ENCODE data around the gene INTS11. TPM values are rescaled to one million over a fixed set of nuclear protein-coding genes. Genes with fewer than 3 reads are reported as not detected.

INTS11 gene
- total and polyA plus RNA-seq, 9 of the 15 experiments (the other 6 are each of a cell fraction or from before 2014, with no cell fraction given), result 3.6 to 183 (median 110) TPM

DNA sequence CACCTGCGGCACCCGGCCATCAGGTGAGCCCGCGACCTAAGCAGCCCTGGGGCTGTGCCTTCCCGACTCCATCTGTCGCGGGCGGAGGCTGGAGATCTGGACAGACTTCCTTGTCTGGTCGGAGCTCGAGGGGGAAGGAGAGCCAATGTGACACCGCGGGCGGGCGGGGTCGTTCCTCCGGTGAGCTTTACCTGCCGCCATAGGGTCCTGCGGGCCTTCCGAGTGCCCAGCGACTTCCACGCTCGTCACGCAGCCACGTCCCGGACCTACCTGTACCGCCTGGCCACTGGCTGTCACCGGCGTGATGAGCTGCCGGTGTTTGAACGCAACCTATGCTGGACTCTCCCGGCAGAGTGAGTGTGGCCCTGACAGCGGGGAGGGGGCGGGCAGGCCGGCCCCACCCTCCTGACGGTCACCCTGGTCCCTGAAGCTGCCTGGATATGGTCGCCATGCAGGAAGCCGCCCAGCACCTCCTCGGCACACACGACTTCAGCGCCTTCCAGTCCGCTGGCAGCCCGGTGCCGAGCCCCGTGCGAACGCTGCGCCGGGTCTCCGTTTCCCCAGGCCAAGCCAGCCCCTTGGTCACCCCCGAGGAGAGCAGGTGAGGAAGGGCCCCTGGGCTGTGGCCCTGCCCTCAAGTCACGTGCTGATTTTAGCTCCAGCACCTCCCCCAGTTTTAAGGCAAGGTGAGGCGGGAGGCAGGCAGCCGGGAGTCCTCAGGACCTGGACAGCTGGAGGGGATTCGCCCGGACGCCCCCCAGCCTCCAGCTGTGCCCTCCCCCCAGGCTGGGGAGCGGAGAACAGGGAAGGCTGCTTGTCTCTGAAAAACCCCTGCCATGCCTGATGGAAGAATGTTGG, 15.0 kb downstream of the INTS11 start (continued):
- TF ChIP-seq, protein P1, sequence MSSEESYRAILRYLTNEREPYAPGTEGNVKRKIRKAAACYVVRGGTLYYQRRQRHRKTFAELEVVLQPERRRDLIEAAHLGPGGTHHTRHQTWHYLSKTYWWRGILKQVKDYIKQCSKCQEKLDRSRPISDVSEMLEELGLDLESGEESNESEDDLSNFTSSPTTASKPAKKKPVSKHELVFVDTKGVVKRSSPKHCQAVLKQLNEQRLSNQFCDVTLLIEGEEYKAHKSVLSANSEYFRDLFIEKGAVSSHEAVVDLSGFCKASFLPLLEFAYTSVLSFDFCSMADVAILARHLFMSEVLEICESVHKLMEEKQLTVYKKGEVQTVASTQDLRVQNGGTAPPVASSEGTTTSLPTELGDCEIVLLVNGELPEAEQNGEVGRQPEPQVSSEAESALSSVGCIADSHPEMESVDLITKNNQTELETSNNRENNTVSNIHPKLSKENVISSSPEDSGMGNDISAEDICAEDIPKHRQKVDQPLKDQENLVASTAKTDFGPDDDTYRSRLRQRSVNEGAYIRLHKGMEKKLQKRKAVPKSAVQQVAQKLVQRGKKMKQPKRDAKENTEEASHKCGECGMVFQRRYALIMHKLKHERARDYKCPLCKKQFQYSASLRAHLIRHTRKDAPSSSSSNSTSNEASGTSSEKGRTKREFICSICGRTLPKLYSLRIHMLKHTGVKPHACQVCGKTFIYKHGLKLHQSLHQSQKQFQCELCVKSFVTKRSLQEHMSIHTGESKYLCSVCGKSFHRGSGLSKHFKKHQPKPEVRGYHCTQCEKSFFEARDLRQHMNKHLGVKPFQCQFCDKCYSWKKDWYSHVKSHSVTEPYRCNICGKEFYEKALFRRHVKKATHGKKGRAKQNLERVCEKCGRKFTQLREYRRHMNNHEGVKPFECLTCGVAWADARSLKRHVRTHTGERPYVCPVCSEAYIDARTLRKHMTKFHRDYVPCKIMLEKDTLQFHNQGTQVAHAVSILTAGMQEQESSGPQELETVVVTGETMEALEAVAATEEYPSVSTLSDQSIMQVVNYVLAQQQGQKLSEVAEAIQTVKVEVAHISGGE (CRISPR knock-in tag; IDR thresholded peaks at IDR 0.05), result peak in 2 of 3 experiments; percentile 50 to 84; a peak in 3 of 6 replicates
- TF ChIP-seq ASH1L (IDR thresholded peaks at IDR 0.05; ENCODE audit: borderline replicate concordance, low read depth, partially characterized antibody), result no peak
- no peak for TF ChIP-seq TBL1XR1 (IDR thresholded peaks at IDR 0.05; ENCODE audit: low read length in 2 of 2)
- no peak for TF ChIP-seq POLR2B (IDR thresholded peaks at IDR 0.05; ENCODE audit: low read depth, partially characterized antibody)
- no peak for TF ChIP-seq KLF16 (IDR thresholded peaks at IDR 0.05)
- peak; percentile 63 for TF ChIP-seq TFE3 (CRISPR knock-in tag; IDR thresholded peaks at IDR 0.05)
- TF ChIP-seq MEIS2 (IDR thresholded peaks at IDR 0.05; ENCODE audit: partially characterized antibody), result no peak
- no peak for TF ChIP-seq SMC3 (conservative IDR thresholded peaks at IDR 0.05; ENCODE audit: insufficient read depth, low read depth, low read length)
- no peak for TF ChIP-seq EP400 (IDR thresholded peaks at IDR 0.05)
- no peak for TF ChIP-seq NR2F6 (CRISPR knock-in tag; IDR thresholded peaks at IDR 0.05)
- no peak for TF ChIP-seq REST (IDR thresholded peaks at IDR 0.05; ENCODE audit: borderline replicate concordance)
- no peak for TF ChIP-seq REST (CRISPR knock-in tag; IDR thresholded peaks at IDR 0.05; ENCODE audit: low read depth)
- TF ChIP-seq KDM2B (CRISPR knock-in tag; IDR thresholded peaks at IDR 0.05), result 0 out of 2 replicates have a peak, but pooled peaks have one; percentile 4
- no peak for TF ChIP-seq HLTF (IDR thresholded peaks at IDR 0.05)

All from K562 (cell line).